Measurements from ENCODE around the gene AKR1C1. TPM values are rescaled to one million over a fixed set of nuclear protein-coding genes. Genes with fewer than 3 reads are reported as not detected.

The AKR1C1 gene
- 528 and 638 TPM in 2 replicates for total RNA-seq

DNA sequence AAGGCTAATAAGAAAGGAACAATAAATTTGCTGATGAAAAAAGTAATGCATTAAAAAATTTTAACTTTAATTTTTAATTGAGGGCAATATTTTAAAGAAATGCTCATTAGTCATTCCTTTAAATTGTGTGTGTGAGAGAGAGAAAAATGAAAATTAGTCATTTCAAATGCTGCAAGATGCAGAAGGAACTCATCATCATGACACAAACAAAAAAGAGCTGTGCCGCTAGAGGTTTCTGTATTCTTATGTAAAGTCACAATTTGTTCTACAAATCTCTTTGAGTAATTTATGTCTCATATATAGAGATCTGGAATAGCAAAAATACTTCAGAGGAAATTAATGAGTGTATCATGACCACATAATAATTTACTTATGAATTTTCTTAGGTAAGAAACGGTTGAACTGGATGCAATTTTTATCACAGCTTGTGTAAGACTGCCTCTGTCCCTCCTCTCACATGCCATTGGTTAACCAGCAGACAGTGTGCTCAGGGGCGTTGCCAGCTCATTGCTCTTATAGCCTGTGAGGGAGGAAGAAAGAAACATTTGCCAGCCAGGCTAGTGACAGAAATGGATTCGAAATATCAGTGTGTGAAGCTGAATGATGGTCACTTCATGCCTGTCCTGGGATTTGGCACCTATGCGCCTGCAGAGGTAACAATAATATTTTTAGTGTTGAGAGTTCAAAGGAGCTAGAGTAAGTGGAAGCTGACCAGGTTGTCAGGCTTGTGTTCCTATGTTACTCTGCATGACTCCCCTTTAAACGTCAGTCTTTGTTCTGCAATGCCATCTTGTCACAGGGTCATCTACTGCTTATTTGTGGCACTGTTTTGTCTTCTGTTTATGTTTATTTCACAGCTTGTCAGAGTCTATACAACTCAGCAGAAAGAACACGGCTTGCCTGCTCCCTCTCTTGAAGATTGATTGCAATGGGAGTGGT lies at the start of gene AKR1C1:
Gene AKR1C1, plus strand, starts transcription at position 540 of the 939 bp plus-strand sequence. Its CDS starts 30 bp downstream, at position 570.

DNA sequence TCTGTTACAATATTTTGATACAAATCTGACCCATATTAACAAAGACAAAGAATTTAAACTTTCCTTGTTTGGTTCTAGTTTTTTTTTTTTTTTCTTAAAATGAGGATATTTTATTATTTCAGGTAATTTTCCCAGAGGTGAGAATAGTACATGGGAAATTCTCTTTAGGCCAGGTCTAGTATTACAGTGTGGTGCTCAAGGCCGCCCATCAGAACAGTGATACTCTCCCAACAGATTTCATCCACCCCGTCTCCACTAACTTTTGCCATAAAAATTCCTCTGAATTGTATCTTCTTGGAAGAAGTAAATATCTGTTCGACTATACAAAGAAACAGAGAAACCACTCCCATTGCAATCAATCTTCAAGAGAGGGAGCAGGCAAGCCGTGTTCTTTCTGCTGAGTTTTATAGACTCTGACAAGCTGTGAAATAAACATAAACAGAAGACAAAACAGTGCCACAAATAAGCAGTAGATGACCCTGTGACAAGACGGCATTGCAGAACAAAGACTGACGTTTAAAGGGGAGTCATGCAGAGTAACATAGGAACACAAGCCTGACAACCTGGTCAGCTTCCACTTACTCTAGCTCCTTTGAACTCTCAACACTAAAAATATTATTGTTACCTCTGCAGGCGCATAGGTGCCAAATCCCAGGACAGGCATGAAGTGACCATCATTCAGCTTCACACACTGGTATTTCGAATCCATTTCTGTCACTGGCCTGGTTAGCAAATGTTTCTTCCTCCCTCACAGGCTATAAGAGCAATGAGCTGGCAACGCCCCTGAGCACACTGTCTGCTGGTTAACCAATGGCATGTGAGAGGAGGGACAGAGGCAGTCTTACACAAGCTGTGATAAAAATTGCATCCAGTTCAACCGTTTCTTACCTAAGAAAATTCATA lies 40.2 kb downstream of the AKR1C1 start, which contains the start of gene AKR1C2:
Gene AKR1C2, minus strand, starts transcription at position 731 of the 903 bp plus-strand sequence. Its CDS starts 22 bp downstream, at position 709.

Other genes with a start within 250 kb of the AKR1C1 start
- gene AKR1E2, start 137.2 kb upstream of the AKR1C1 start, total RNA-seq, result 10.1 and 17.0 TPM in 2 replicates
- 51.9 and 62.1 TPM in 2 replicates for gene AKR1C2, start 40.4 kb downstream of the AKR1C1 start, total RNA-seq
- gene AKR1C3, start 131.0 kb downstream of the AKR1C1 start, total RNA-seq, result 104 and 182 TPM in 2 replicates
- not detected in 2 replicates for gene AKR1C8, start 221.7 kb downstream of the AKR1C1 start, total RNA-seq
- not detected in 2 replicates for gene AKR1C4, start 233.4 kb downstream of the AKR1C1 start, total RNA-seq